Naive thymus-derived CD4-positive, alpha-beta T cell (primary cell): ENCODE data around the gene TMC8. TPM values are rescaled to one million over a fixed set of nuclear protein-coding genes. Genes with fewer than 3 reads are reported as not detected.
A peak's percentile ranks its signal among the peaks of the same experiment; 100 is the strongest.

Source experiments
- ATAC-seq: fragments of 150-1000 bp; cut with Tn5 transposase; 2 replicates; pipeline ENCODE4 v1.10.0; 2021; ENCODE audit warnings: mild to moderate bottlenecking, moderate library complexity
- CTCF ChIA-PET: fragments of 350-600 bp; sonication (Branson Sonifier 250); formaldehyde crosslinking; loops from one replicate; lab custom pipeline; 2021; ENCODE audit warnings: antibody characterized with exemption; lab: Charles Lee
- POLR2A ChIA-PET: fragments of 350-600 bp; sonication (Branson Sonifier 250); formaldehyde crosslinking; loops from one replicate; lab custom pipeline; 2021; ENCODE audit warnings: antibody characterized with exemption, inconsistent platforms; lab: Charles Lee
- DNase-seq, 9 donors: peaks; one replicate each; pipeline versions ENCODE4 v3.0.0 to v3.0.0-alpha.2; 2020 to 2022; ENCODE audit warnings: mixed read lengths in 1 of 9
- H3K27ac ChIP-seq: one replicate; pipeline ENCODE4 v1.7.0; 2013; ENCODE audit warnings: mild to moderate bottlenecking, low read depth, low read length, moderate library complexity
- H3K27me3 ChIP-seq, 2 donors: one replicate each; pipeline ENCODE4 v1.7.0; 2013; ENCODE audit warnings: low read length in 2 of 2, mild to moderate bottlenecking in 2 of 2, moderate library complexity in 2 of 2; ENCODE audit not compliant: control insufficient read depth in 2 of 2, insufficient read depth in 2 of 2
- H3K36me3 ChIP-seq, 3 experiments: 1 replicate in 2 of 3; 2 replicates in 1 of 3; pipeline ENCODE4 v1.7.0; 2013; ENCODE audit warnings: low read length in 3 of 3, mild to moderate bottlenecking in 3 of 3, moderate library complexity in 1 of 3; ENCODE audit not compliant: insufficient read depth in 3 of 3, control insufficient read depth in 2 of 3
- H3K4me1 ChIP-seq, 2 donors: one replicate each; pipeline ENCODE4 v1.7.0; 2013; ENCODE audit warnings: low read length in 2 of 2, mild to moderate bottlenecking in 2 of 2, moderate library complexity in 1 of 2; ENCODE audit not compliant: control insufficient read depth in 2 of 2, insufficient read depth in 2 of 2
- H3K4me3 ChIP-seq: 2 replicates; pipeline ENCODE4 v1.7.0; 2013; ENCODE audit warnings: mild to moderate bottlenecking, low read length
- H3K9me3 ChIP-seq, 3 experiments: 1 replicate in 2 of 3; 2 replicates in 1 of 3; pipeline ENCODE4 v1.7.0; 2013; ENCODE audit warnings: low read length in 3 of 3; ENCODE audit not compliant: control insufficient read depth in 2 of 3
- H3K27ac Mint-ChIP-seq, 9 donors: one replicate each; pipeline ENCODE4 v1.8.0; 2020 to 2022; ENCODE audit warnings: mixed read lengths in 9 of 9, mild to moderate bottlenecking in 8 of 9, moderate library complexity in 5 of 9, inconsistent platforms in 2 of 9
- H3K27me3 Mint-ChIP-seq, 5 donors: one replicate each; pipeline ENCODE4 v1.8.0; 2021 to 2022; ENCODE audit warnings: mixed read lengths in 5 of 5, mild to moderate bottlenecking in 1 of 5
- H3K36me3 Mint-ChIP-seq, 5 donors: one replicate each; pipeline ENCODE4 v1.8.0; 2020 to 2022; ENCODE audit warnings: mixed read lengths in 5 of 5, mild to moderate bottlenecking in 3 of 5, inconsistent platforms in 1 of 5
- H3K4me1 Mint-ChIP-seq, 7 donors: one replicate each; pipeline ENCODE4 v1.8.0; 2020 to 2022; ENCODE audit warnings: mixed read lengths in 7 of 7, mild to moderate bottlenecking in 3 of 7, inconsistent platforms in 1 of 7
- H3K4me3 Mint-ChIP-seq, 10 donors: one replicate each; pipeline ENCODE4 v1.8.0; 2020 to 2022; ENCODE audit warnings: mild to moderate bottlenecking in 10 of 10, mixed read lengths in 10 of 10, moderate library complexity in 6 of 10, inconsistent platforms in 2 of 10
- H3K9me3 Mint-ChIP-seq, 11 donors: one replicate each; pipeline ENCODE4 v1.8.0; 2020 to 2022; ENCODE audit warnings: mixed read lengths in 11 of 11, mild to moderate bottlenecking in 4 of 11, inconsistent platforms in 1 of 11, moderate library complexity in 1 of 11
- intact Hi-C, 2 donors: fragments of 100-400 bp; cut with micrococcal nuclease; formaldehyde crosslinking; loops; one replicate each; pipeline ENCODE4 v1.15.1; 2023
- polyA plus RNA-seq, 2 donors: library from polyadenylated mRNA; unstranded; fragments of 300-500 nt; fragmentation: Illumina TruSeq; gene quantifications; one replicate each; pipeline ENCODE4 v1.2.3, GENCODE V29; 2021
- total RNA-seq, 6 experiments: library from RNA in 5 of 6; stranded (reverse) in 5 of 6; gene quantifications; 1 replicate in 5 of 6; 2 replicates in 1 of 6; pipeline ENCODE4 v1.2.3 and lab custom pipeline; 2021 to 2026

The TMC8 gene
- total and polyA plus RNA-seq, 7 experiments from 2014 or later, result 94.4 to 593 (median 492) TPM

DNA sequence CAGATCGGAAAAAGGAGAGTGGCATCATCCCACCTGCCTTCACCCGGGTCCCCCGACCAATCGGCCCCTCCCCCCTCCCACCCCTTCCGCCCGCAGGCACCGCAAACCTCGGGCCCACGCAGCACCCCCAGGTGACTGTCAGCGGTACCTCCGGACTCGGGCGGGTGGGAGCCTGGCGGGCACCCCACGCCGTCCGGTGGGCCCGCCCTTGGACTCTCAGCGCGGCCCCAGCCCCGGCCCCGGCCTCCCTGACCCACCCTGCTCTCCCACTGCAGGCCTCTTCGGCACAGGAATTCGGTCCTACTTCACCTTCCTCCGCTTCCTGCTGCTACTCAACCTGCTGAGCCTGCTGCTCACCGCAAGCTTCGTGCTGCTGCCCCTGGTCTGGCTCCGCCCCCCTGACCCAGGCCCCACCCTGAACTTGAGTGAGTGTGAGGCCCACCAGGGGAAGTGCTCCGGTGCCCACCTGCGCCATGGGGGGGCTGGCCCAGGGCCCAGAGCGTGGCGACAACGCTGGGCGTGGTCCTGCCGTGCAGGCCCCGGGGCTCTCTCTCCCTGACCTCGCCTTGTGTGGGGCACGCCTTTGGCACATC, 1.6 kb downstream of the TMC8 start:
- peak overlapping the region; percentile 77 for H3K27ac ChIP-seq
- intact Hi-C loops, result loop anchor here (5.0 kb wide), 6 partner anchors 35 to 1395 kb away; partner anchors contain the start of genes MFSD11 (in 2 of the 2), SRSF2 (in 2 of the 2) and SYNGR2 (in 1 of the 2)
- H3K4me1 ChIP-seq, result peaks cover 49 to 51% of the 10 kb centered on the region in 2 donors
- Mint-ChIP-seq H3K36me3 (peaks cover 8 to 54% (median 34%) of the 10 kb centered on the region in 5 donors), H3K27me3 (peaks cover 0 to 3% (median 0%) of the 10 kb centered on the region in 5 donors), H3K4me1 (peaks cover 42 to 60% (median 51%) of the 10 kb centered on the region in 7 donors), H3K4me3 (peak overlapping the region; percentile 81 to 99 (median 92)), H3K9me3 (peaks cover 0 to 9% (median 0%) of the 10 kb centered on the region in 11 donors), H3K27ac (peak overlapping the region; percentile 68 to 95 (median 84))
- POLR2A ChIA-PET, result interaction anchor here (25.2 to 27.3 kb wide), 3 partner anchors 2 to 21 kb away, joined by 463 to 898 read pairs (median 898); partner anchors contain the start of genes C17orf99, TMC6 and TMC8
- peaks cover 26 to 75% (median 40%) of the 10 kb centered on the region in 3 experiments for H3K36me3 ChIP-seq
- ATAC-seq (no peak), DNase-seq (peak in 8 of 9 donors; percentile 48 to 80 (median 64))
- CTCF ChIA-PET, result interaction anchor here (0.6 kb wide), 1 partner anchor 178 kb away, joined by 3 read pairs; no protein-coding TSS in a partner anchor
- H3K27me3 ChIP-seq, result no peaks in the 10 kb centered on the region
- H3K4me3 ChIP-seq, result peak overlapping the region; percentile 95
- H3K9me3 ChIP-seq, result no peaks in the 10 kb centered on the region

DNA sequence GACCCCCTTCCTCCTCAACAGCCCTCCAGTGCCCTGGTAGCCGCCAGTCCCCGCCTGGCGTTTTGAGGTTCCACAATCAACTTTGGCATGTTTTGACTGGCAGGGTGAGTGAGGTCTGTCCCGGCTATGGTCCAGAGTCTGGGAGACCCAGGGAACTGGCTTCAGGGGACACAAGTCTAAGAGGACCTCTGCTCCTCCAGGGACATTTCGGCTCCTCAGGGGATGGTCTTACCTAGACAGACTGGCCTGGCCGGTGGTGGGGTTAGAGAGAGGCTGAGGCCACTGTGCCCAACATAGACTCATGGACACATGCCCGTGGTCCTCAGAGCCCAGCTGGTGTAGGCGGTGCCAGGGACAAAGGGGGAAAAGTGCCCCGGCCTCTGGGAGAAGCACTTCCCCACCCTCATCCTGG, 2.2 kb downstream of the TMC8 start:
- H3K27me3 Mint-ChIP-seq, result peaks cover 0 to 3% (median 0%) of the 10 kb centered on the region in 5 donors
- peaks cover 0 to 9% (median 0%) of the 10 kb centered on the region in 11 donors for H3K9me3 Mint-ChIP-seq
- Histone ChIP-seq H3K27ac (peak overlapping the region; percentile 77), H3K9me3 (no peaks in the 10 kb centered on the region), H3K27me3 (no peaks in the 10 kb centered on the region), H3K36me3 (peaks cover 26 to 75% (median 40%) of the 10 kb centered on the region in 3 experiments), H3K4me1 (peaks cover 55 to 57% of the 10 kb centered on the region in 2 donors), H3K4me3 (peak overlapping the region; percentile 95)
- H3K36me3 Mint-ChIP-seq, result peaks cover 8 to 54% (median 34%) of the 10 kb centered on the region in 5 donors
- ChIA-PET CTCF (interaction anchor here (0.6 to 6.3 kb wide), 4 partner anchors 7 to 178 kb away, joined by 3 to 59 read pairs (median 46); partner anchors contain the start of gene TMC6), POLR2A (interaction anchor here (1.5 to 27.3 kb wide), 5 partner anchors 3 to 174 kb away, joined by 3 to 898 read pairs (median 463); partner anchors contain the start of genes C17orf99, TMC6, TMC8 and TNRC6C)
- H3K27ac Mint-ChIP-seq, result peak overlapping the region; percentile 68 to 95 (median 84)
- no peak for ATAC-seq
- H3K4me3 Mint-ChIP-seq, result peak overlapping the region; percentile 81 to 99 (median 92)
- peaks cover 47 to 64% (median 57%) of the 10 kb centered on the region in 7 donors for H3K4me1 Mint-ChIP-seq
- peak in 1 of 9 donors; percentile 9 for DNase-seq
- intact Hi-C loops, result loop anchor here (5.0 kb wide), 6 partner anchors 35 to 1395 kb away; partner anchors contain the start of genes MFSD11 (in 2 of the 2), SRSF2 (in 2 of the 2) and SYNGR2 (in 1 of the 2)

DNA sequence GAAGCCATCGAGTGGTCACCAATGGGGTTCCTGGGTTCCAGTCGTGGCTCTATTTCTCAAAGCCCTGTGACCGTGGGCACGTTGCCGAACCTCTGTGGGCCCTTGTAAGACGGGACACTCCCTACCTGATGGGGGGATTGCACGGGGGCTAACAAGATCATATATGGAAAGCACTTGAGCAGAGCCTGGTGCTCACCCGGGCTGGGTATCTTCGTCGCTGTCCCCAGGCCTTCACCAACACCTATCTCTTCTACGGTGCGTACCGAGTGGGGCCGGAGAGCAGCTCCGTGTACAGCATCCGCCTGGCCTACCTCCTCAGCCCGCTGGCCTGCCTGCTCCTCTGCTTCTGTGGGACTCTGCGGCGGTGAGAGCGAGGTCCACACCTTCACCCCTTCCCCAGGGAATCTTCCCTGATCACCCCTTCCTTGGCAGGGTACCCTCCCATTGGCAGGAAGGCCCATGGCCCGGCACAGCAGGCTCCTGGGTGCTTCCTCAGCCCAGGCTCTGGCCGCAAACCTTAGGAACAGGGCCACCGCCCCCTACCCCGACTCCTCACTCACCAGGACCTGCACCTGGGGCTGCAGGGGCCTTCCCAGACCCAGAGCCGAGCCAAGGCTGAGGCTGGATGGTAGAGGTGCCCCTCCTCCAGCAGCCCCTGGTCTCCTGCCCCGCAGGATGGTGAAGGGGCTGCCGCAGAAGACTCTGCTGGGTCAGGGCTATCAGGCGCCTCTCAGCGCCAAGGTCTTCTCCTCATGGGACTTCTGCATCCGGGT, 2.8 kb downstream of the TMC8 start:
- ATAC-seq, result no peak
- Histone ChIP-seq H3K9me3 (no peaks in the 10 kb centered on the region), H3K27me3 (no peaks in the 10 kb centered on the region), H3K27ac (peak overlapping the region; percentile 77), H3K4me3 (peak overlapping the region; percentile 95), H3K4me1 (peaks cover 58 to 63% of the 10 kb centered on the region in 2 donors), H3K36me3 (peaks cover 26 to 75% (median 40%) of the 10 kb centered on the region in 3 experiments)
- H3K4me1 Mint-ChIP-seq, result peaks cover 51 to 69% (median 62%) of the 10 kb centered on the region in 7 donors
- peaks cover 8 to 54% (median 34%) of the 10 kb centered on the region in 5 donors for H3K36me3 Mint-ChIP-seq
- H3K4me3 Mint-ChIP-seq, result peak overlapping the region; percentile 81 to 99 (median 92)
- intact Hi-C loops, result loop anchor here (5.0 kb wide), 6 partner anchors 34 to 1396 kb away; partner anchors contain the start of genes MFSD11 (in 2 of the 2), SRSF2 (in 2 of the 2) and SYNGR2 (in 1 of the 2)
- H3K9me3 Mint-ChIP-seq, result peaks cover 0 to 9% (median 0%) of the 10 kb centered on the region in 11 donors
- peak overlapping the region; percentile 68 to 95 (median 87) for H3K27ac Mint-ChIP-seq
- POLR2A ChIA-PET, result interaction anchor here (1.1 to 27.3 kb wide), 9 partner anchors 3 to 175 kb away, joined by 3 to 898 read pairs (median 8); partner anchors contain the start of genes C17orf99, TMC6, TMC8 and TNRC6C
- H3K27me3 Mint-ChIP-seq, result peaks cover 0 to 3% (median 0%) of the 10 kb centered on the region in 5 donors
- CTCF ChIA-PET, result interaction anchor here (0.6 to 6.3 kb wide), 6 partner anchors 7 to 203 kb away, joined by 4 to 59 read pairs (median 22); partner anchors contain the start of gene TMC6
- peak in 2 of 9 donors; percentile 24 to 27 for DNase-seq

GRCh38 chr17:78133971-78134898, 3.7 kb downstream of the TMC8 start:
- H3K36me3 Mint-ChIP-seq, result peaks cover 8 to 54% (median 34%) of the 10 kb centered on the region in 5 donors
- H3K9me3 ChIP-seq, result no peaks in the 10 kb centered on the region
- peak overlapping the region; percentile 95 for H3K4me3 ChIP-seq
- H3K27me3 ChIP-seq, result no peaks in the 10 kb centered on the region
- ATAC-seq (peak; percentile 58), DNase-seq (peak in 8 of 9 donors; percentile 72 to 89 (median 84))
- H3K4me1 Mint-ChIP-seq, result peaks cover 55 to 73% (median 66%) of the 10 kb centered on the region in 7 donors
- ChIA-PET POLR2A (interaction anchor here (0.8 to 27.3 kb wide), 14 partner anchors 4 to 693 kb away, joined by 3 to 898 read pairs (median 4); partner anchors contain the start of genes C17orf99, TMC6, TMC8 and TNRC6C), CTCF (interaction anchor here (0.6 to 6.3 kb wide), 9 partner anchors 8 to 202 kb away, joined by 3 to 59 read pairs (median 6); partner anchors contain the start of gene TMC6)
- H3K4me1 ChIP-seq, result peaks cover 56 to 66% of the 10 kb centered on the region in 2 donors
- intact Hi-C loops, result loop anchor here (1.0 to 5.0 kb wide), 13 partner anchors 9 to 1397 kb away; partner anchors contain the start of genes MFSD11 (in 2 of the 2), SRSF2 (in 2 of the 2) and SYNGR2 (in 1 of the 2)
- peaks cover 26 to 81% (median 40%) of the 10 kb centered on the region in 3 experiments for H3K36me3 ChIP-seq
- peaks cover 0 to 9% (median 0%) of the 10 kb centered on the region in 11 donors for H3K9me3 Mint-ChIP-seq
- peak overlapping the region; percentile 77 for H3K27ac ChIP-seq
- peak overlapping the region; percentile 81 to 99 (median 92) for H3K4me3 Mint-ChIP-seq
- H3K27me3 Mint-ChIP-seq, result peaks cover 0 to 3% (median 0%) of the 10 kb centered on the region in 5 donors
- peak overlapping the region; percentile 68 to 95 (median 87) for H3K27ac Mint-ChIP-seq

DNA sequence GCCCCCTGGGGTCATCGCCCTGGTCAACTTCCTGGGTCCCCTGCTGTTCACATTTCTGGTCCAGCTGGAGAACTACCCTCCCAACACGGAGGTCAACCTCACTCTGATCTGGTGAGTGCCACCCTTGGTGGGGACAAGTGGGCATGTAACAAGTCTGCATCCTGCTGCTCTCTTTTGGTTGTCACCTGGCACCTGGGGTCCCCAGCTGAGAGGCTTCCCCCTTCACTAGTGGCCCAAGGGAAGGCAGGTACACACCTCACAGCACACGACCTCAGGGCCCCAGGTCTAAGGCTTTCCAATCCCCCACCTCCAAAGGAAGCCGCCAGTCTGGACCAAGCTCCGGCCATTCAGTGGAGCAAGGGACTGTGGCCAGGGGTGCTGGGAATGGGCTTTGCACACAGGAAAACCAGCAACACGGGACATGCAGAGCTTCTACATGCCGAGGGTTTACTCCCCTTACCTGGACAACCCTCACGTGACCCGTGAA, 4.4 kb downstream of the TMC8 start:
- H3K27me3 ChIP-seq, result no peaks in the 10 kb centered on the region
- no peak for ATAC-seq
- intact Hi-C loops, result loop anchor here (1.0 to 5.0 kb wide), 13 partner anchors 10 to 1398 kb away; partner anchors contain the start of genes MFSD11 (in 2 of the 2), SRSF2 (in 2 of the 2) and SYNGR2 (in 1 of the 2)
- peaks cover 8 to 53% (median 34%) of the 10 kb centered on the region in 5 donors for H3K36me3 Mint-ChIP-seq
- peaks cover 26 to 81% (median 40%) of the 10 kb centered on the region in 3 experiments for H3K36me3 ChIP-seq
- H3K27ac Mint-ChIP-seq, result peak overlapping the region in 6 of 9 donors; percentile 17 to 94 (median 85)
- peaks cover 0 to 9% (median 0%) of the 10 kb centered on the region in 11 donors for H3K9me3 Mint-ChIP-seq
- peak overlapping the region in 8 of 10 donors; percentile 55 to 99 (median 90) for H3K4me3 Mint-ChIP-seq
- no peak overlapping the region for H3K27ac ChIP-seq
- no peak for DNase-seq
- CTCF ChIA-PET, result interaction anchor here (0.6 to 6.3 kb wide), 12 partner anchors 9 to 117 kb away, joined by 3 to 59 read pairs (median 5); partner anchors contain the start of gene TMC6
- H3K9me3 ChIP-seq, result no peaks in the 10 kb centered on the region
- peaks cover 50 to 63% of the 10 kb centered on the region in 2 donors for H3K4me1 ChIP-seq
- peaks cover 53 to 71% (median 62%) of the 10 kb centered on the region in 7 donors for H3K4me1 Mint-ChIP-seq
- peaks cover 0 to 3% (median 0%) of the 10 kb centered on the region in 5 donors for H3K27me3 Mint-ChIP-seq
- POLR2A ChIA-PET, result interaction anchor here (0.9 to 27.3 kb wide), 11 partner anchors 5 to 694 kb away, joined by 3 to 898 read pairs (median 5); partner anchors contain the start of genes C17orf99, TMC6, TMC8 and TNRC6C
- H3K4me3 ChIP-seq, result no peak overlapping the region
